ENCODE results near the gene MAFF. TPM values are rescaled to one million over a fixed set of nuclear protein-coding genes. Genes with fewer than 3 reads are reported as not detected.

MAFF gene
- total RNA-seq, 1 donor from 2014 or later, result 18.1 TPM

GRCh38 chr22:38248280-38248679 is 46.5 kb downstream of the MAFF start:
- no peak for DNase-seq (ENCODE audit: low read depth)

- no peak for DNase-seq (ENCODE audit: low read depth)
These were observed 47.5 kb downstream of the MAFF start for GRCh38 chr22:38249301-38249700.

GRCh38 chr22:38249803-38250642 is 48.2 kb downstream of the MAFF start:
- no peak for DNase-seq (ENCODE audit: low read depth)

GRCh38 chr22:38250643-38251340 is 49.0 kb downstream of the MAFF start:
- DNase-seq (ENCODE audit: low read depth), result no peak

- DNase-seq (ENCODE audit: low read depth), result no peak
These were observed 49.5 kb downstream of the MAFF start for GRCh38 chr22:38251341-38251692.

- DNase-seq (ENCODE audit: low read depth), result no peak
These were observed 53.9 kb downstream of the MAFF start for GRCh38 chr22:38255697-38256096.

- no peak for DNase-seq (ENCODE audit: low read depth)
These were observed 55.4 kb downstream of the MAFF start for GRCh38 chr22:38257181-38257580.

- DNase-seq (ENCODE audit: low read depth), result no peak
These were observed 56.0 kb downstream of the MAFF start for GRCh38 chr22:38257650-38258250.

- DNase-seq (ENCODE audit: low read depth), result no peak
These were observed 57.1 kb downstream of the MAFF start for GRCh38 chr22:38258895-38259294.

- no peak for DNase-seq (ENCODE audit: low read depth)
These were observed 57.6 kb downstream of the MAFF start for GRCh38 chr22:38259370-38259769.

- DNase-seq (ENCODE audit: low read depth), result no peak
These were observed 59.2 kb downstream of the MAFF start for GRCh38 chr22:38260761-38261681.

GRCh38 chr22:38262051-38262795 is 60.4 kb downstream of the MAFF start:
- no peak for DNase-seq (ENCODE audit: low read depth)

GRCh38 chr22:38264322-38264843 is 62.6 kb downstream of the MAFF start:
- no peak for DNase-seq (ENCODE audit: low read depth)

Other genes starting within 250 kb of the MAFF start
- 0.05 TPM in 1 of 2 replicates, not detected in the other for gene C22orf23, start 248.4 kb upstream of the MAFF start, total RNA-seq
- 14.2 and 37.9 TPM in 2 replicates for gene POLR2F, start 248.3 kb upstream of the MAFF start, total RNA-seq
- gene SOX10, start 217.4 kb upstream of the MAFF start, total RNA-seq, result not detected in 2 replicates
- gene PICK1, start 144.6 kb upstream of the MAFF start, total RNA-seq, result 46.9 and 52.0 TPM in 2 replicates
- not detected in 2 replicates for gene SLC16A8, start 117.8 kb upstream of the MAFF start, total RNA-seq
- 0.85 and 1.9 TPM in 2 replicates for gene BAIAP2L2, start 91.3 kb upstream of the MAFF start, total RNA-seq
- 5.2 and 25.0 TPM in 2 replicates for gene PLA2G6, start 20.2 kb upstream of the MAFF start, total RNA-seq
- gene TMEM184B, start 71.0 kb downstream of the MAFF start, total RNA-seq, result 16.5 and 67.5 TPM in 2 replicates
- 86.7 and 118 TPM in 2 replicates for gene CSNK1E, start 115.4 kb downstream of the MAFF start, total RNA-seq